LNCaP clone FGC (cell line): ENCODE measurements around the gene CDH3.

Experiments used
- DNase-seq: peaks from one replicate; pipeline ENCODE4 v3.0.0-alpha.2; 2011; ENCODE audit warnings: low read depth
- H3K4me3 ChIP-seq: 2 replicates; pipeline ENCODE4 v1.5.1; 2011; ENCODE audit warnings: mild to moderate bottlenecking, low read depth, low read length, control low read depth
- CTCF ChIP-seq: IDR thresholded peaks from 2 replicates; pipeline ENCODE4 v1.5.1; 2012; ENCODE audit warnings: mild to moderate bottlenecking; ENCODE audit not compliant: control insufficient read depth, insufficient read depth; ENCODE audit errors: extremely low read depth

CDH3 gene

GRCh38 chr16:68668266-68668665 lies 23.2 kb downstream of the CDH3 start:
- TF ChIP-seq CTCF = no peak
- no peak overlapping the region for H3K4me3 ChIP-seq
- DNase-seq = no peak

DNA sequence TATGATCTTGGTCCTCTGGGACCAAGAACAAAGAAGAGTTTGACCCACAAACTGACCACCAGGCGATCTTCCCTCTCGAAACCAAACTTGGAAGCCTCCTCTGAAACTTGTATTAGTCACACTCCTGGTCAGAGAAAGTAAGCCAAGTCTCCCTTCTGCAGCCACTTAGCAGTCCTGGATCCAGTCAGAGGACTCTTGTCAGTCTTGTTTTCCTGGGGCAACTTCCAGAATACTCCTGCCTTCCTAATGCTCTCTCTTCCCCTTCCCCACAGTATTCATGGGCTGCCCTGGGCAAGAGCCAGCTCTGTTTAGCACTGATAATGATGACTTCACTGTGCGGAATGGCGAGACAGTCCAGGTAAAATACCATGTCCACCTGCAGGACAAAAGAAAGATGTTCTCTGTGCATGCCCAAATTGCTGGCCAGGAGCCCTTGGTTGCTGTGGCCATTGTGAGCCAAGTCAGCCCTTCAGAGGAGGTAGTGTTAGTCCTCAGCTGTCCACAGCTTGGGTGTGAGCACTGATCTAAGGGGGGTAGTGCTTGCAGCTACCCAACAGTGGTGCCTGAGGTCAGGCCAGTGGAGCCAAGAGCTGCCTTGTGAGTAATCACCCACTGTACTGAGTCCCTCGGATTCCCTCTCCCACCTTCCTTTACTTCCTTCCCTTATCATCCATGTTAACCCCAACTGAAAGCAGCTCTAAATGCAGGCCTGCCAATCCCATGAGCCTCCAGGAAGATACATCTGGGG lies 31.2 kb downstream of the CDH3 start:
- DNase-seq = no peak

GRCh38 chr16:68681038-68681437 lies 35.9 kb downstream of the CDH3 start:
- no peak for TF ChIP-seq CTCF
- no peak overlapping the region for H3K4me3 ChIP-seq
- no peak for DNase-seq

More for the DNA sequence above, 31.2 kb downstream of the CDH3 start:
- TF ChIP-seq CTCF = no peak
- no peak overlapping the region for H3K4me3 ChIP-seq

GRCh38 chr16:68685685-68686478 lies 40.8 kb downstream of the CDH3 start:
- no peak overlapping the region for H3K4me3 ChIP-seq
- no peak for DNase-seq
- TF ChIP-seq CTCF = no peak

DNA sequence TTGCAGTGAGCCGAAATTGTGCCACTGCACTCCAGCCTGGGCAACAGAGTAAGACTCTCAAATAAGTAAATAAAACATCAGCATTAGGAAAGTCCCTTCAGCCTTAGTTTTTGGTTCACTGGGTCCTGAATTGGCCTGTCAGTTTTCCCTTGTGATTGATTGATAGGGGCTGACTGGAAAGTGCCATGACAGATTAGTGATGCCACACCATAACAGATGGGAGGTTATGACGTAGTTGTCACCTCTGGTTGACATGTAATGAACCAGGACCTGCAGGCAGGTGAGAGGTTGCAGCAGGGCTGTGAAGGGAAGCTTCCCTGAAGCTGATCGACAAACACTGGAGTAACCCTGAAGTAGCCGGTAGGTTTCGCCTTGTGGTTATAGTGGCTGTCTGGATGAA lies 41.8 kb downstream of the CDH3 start:
- no peak for DNase-seq
- no peak for TF ChIP-seq CTCF
- H3K4me3 ChIP-seq = no peak overlapping the region

GRCh38 chr16:68689921-68690320 lies 44.8 kb downstream of the CDH3 start:
- H3K4me3 ChIP-seq = no peak overlapping the region
- DNase-seq = no peak
- no peak for TF ChIP-seq CTCF

DNA sequence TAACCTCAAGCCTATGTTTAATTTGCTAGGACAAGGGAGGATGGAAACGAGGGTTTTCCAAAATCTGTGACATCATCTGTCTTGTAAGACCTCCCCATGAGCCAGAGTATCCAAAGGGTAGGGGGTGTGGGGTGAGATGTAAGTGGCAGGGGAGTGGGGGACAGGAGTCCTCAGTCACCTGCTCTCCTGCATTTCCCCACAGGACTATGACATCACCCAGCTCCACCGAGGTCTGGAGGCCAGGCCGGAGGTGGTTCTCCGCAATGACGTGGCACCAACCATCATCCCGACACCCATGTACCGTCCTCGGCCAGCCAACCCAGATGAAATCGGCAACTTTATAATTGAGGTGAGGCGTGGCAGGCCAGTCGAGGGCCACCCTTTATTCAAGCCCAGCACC lies 50.5 kb downstream of the CDH3 start:
- DNase-seq = no peak
- TF ChIP-seq CTCF = no peak
- H3K4me3 ChIP-seq = no peak overlapping the region
